Measurements from ENCODE around the gene ZC3H12C. TPM values are rescaled to one million over a fixed set of nuclear protein-coding genes. Genes with fewer than 3 reads are reported as not detected.
A peak's percentile ranks its signal among the peaks of the same experiment; 100 is the strongest.

Gene ZC3H12C
- total RNA-seq, 1 donor from 2014 or later, result 16.8 TPM

DNA sequence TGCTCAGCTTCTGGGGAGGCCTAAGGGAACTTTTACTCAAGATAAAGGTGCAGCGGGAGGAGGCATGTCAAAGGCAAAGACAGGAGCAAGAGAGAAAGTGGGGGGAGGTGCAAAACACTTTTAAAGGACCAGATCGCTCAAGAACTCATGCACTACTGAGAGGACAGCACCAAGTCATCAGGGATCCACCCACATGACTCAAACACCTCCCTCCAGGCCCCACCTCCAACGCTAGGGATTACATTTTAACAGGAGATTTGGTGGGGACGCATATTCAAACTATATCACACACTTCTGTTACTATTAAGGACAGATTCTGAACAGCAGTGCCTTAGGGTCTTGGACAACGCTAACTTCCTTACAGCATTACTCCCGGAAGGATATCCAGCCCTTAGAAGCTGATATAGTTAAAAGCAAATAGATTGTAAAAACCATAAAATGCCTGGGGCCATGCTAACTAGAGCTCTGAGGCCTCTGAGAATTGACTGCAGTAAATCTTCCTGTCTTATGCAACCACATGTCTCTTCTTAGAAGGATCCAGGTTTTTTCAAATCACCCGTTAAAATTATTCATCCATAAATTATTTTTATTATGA is 16.7 kb upstream of the ZC3H12C start:
- no peak for DNase-seq (ENCODE audit: low read depth)

DNA sequence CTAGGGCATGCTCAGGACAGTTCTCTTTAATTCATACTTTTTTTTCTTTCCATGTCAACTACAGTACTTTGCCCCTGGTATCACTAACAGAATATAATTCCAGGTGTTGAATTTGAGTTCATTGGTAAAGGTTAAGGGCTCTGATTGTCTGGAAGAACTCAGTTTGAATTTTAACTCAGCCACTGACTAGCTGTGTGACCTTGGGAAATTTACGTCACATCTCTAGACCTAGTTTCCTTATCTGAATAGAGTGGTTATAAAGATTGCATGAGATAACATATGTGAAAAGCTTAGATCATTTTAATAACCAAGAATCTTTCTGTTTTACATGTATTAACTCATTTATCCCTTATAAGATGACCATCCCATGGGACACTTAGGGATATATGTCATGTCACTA is 15.8 kb upstream of the ZC3H12C start:
- no peak for DNase-seq (ENCODE audit: low read depth)

DNA sequence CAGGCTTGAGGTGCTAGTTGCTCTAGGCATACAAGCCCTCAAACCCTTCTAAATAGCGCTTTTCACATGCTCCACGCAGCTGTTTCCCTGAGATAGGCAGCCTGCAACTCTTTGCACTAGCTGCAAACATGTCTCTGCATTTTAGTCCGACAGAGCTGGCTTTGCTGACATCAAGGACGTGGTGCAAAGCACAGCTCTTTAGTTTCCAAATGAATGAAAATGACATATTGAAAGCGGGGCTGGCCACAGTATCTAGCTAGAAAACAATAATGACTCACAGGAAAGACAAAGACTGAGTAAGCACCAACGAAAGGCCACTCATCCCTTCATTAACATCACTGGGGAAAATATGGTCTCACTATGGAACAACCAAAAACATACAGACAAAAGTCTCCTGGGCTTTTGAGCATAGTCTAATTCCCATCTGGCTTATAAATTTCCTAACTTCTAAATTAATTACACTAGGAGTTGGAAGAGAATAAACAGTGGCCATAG is 15.3 kb upstream of the ZC3H12C start:
- DNase-seq (ENCODE audit: low read depth), result peak; percentile 18

DNA sequence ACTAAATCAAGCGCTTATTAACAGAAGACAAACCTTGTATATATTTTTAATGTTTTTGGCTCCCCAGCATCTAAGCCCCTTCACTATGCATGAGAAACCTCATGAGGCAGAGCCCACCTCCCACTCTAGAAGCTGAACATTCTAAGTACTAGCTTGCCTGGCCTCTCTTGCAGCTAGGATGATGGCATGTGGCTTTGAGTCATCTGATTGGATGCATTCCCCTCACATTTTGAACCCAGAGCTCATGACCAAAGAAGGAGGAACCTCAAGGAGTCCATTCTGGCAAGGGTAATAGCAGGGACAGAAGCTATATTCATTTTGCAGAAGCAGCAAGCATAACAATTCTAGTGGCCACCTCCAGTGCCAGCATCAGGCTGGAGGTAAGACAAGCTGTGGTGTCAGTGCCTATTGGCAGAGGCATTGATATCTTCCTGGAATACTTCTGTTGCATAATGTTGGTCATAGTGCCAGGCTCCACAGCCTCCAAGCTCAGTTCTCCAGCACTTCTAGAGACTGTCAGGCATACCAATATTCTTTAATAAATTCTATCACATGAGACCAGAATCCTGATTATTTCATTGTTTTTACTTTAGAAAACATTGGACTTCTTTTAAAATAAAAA is 14.2 kb upstream of the ZC3H12C start:
- no peak for DNase-seq (ENCODE audit: low read depth)

DNA sequence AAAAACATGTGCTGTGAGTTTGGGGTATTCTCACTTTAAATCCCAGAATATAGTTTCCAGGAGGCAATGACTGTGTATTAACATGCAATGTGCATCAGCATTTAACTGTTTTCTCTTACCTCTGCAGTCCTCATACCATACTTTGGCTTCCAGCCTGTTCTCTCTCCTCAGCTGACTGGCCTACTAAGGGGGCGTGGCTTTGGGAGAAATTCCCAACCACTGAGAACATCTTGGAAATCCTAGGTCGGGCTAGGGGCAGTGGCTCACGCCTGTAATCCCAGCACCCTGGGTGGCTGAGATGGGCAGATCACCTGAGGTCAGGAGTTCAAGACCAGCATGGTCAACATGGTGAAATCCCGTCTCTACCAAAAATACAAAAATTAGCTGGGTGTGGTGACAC is 13.5 kb upstream of the ZC3H12C start:
- DNase-seq (ENCODE audit: low read depth), result no peak

DNA sequence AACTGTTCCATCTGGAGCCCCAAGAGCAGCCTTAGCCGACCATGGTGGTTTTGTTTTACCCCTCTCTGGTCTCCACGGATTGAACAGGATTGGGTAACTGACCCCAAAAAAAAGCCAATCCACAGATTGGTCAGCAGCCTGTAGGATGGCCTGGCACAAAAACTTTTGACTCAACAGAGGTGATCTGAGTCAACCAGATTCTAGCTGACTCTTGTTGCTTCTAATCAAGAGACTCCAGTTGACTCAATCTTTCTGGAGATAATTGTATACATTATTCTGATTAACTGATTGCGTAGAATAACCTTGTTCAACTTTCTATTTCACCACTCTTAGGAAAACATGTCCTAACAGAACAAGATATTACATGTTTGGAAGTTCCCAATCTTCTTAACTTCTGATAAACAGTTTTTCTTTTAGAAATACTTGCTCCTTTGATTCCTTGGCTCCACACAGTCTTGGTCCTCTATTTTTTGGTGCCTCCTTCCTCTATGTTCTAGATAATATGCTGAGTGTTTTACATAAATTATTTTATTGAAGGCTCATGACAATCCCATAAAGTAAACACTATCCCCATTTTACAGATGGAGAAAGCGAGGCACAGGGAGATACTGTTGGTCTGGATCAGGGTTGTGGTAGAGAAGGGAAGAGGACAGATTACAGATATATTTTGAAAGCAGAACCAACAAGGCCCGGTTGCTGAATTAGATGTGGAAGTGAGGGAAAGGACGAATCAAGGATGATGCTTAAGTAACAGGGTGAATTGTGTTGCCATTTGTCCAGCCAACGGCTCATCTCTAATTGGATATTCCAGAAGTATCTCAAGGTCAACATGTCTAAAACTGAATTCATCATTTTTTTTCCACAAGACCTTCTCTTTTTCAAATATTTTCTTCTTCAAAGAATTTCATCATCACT is 11.5 kb upstream of the ZC3H12C start:
- DNase-seq (ENCODE audit: low read depth), result no peak

DNA sequence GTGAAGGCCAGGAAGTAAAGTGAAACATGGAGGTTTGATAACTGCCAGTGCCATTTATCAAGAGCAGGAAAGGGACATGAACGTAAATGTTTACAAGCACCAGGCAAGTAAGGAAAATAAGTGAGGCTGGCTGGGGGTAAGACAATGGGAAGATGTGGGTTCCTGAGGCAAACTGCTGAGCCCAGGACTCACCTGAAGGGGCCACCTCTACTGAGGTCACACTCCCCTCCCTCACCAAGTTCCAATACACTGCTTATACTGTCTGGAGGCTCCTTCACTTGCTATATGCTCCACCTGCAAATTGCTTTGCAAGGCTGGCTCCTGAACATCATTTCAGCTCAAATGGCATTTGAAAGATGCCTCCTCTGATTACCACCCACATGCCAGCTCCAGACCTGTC is 10.3 kb upstream of the ZC3H12C start:
- no peak for DNase-seq (ENCODE audit: low read depth)

DNA sequence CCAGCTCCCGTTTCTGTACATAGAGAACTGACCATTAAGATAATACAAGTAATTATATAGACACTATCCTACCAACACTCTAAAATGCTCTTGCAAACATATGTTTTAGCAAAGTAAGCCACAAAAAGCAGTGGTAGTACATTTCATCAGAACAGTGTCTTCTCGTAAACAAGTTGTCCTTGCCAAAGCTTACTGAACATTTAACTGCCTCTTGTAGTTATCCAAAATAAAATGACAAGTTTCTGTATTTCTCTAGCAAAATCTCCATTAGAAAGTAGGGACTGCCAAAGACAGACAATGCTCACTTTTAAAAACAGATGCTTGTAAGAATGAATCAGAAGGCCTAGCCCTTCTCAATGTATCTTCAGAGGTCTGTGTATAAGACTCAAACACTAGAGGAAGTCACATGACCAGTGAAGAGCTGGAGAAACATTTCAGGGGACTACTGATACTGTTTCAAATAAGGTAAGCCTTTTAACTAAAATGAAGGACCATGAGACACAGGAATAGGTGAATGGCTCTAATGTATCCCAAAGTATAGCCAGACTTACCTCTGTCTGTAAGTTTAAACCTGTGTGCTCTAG is 7.8 kb upstream of the ZC3H12C start:
- no peak for DNase-seq (ENCODE audit: low read depth)

DNA sequence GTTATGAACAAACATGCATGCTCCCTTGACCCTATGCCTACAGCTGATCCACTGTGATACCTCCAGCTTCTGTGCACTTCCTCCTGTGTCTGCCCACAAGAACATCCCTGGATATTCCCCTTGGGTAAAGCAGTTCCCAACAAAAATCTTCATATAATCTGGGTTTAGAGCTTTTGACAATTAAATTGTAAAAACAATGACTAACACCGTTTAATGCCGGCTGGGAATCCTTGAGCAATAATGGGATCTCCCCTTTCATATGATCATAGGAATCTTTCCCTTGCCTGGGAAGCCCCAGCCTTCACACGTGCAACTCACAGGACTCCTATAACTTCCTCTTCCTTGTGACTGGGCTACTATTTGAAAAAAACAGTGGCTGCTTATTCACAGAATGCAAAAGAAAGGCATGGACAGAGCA is 6.3 kb upstream of the ZC3H12C start:
- DNase-seq (ENCODE audit: low read depth), result peak; percentile 36

DNA sequence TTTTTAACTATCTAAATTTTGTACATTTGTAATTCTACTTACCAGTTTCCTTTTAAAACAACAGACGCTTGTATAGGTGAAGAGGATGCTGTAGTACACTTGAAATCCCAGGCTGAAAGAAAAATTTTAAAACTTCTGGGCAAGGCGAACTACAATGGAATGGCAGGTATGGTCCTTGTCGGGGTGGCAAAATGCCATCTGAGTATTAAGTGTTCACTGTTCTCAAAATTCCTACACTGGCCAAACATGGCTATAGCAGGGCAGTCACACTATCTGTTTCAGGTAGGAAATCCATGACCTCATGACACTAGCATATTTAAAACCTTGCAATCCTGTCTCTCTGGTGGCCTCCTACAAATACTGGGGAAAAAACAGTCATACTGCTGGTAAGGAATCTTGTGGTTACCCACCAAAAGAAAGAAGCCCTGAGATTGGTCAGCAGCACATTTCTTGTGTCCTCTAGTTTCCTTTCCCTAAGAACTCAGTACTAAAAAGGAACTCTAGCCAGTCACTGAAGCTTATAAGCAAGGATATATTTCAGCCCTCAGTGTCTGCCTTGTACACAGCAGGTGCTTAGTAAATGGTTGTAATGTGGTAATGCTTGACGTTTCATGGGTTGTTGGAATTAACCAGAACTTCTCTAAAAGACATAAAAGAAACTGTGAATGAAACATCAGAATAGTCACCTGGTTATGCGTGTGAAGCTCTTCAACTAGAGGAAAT is 5.2 kb upstream of the ZC3H12C start:
- DNase-seq (ENCODE audit: low read depth), result peak; percentile 69

DNA sequence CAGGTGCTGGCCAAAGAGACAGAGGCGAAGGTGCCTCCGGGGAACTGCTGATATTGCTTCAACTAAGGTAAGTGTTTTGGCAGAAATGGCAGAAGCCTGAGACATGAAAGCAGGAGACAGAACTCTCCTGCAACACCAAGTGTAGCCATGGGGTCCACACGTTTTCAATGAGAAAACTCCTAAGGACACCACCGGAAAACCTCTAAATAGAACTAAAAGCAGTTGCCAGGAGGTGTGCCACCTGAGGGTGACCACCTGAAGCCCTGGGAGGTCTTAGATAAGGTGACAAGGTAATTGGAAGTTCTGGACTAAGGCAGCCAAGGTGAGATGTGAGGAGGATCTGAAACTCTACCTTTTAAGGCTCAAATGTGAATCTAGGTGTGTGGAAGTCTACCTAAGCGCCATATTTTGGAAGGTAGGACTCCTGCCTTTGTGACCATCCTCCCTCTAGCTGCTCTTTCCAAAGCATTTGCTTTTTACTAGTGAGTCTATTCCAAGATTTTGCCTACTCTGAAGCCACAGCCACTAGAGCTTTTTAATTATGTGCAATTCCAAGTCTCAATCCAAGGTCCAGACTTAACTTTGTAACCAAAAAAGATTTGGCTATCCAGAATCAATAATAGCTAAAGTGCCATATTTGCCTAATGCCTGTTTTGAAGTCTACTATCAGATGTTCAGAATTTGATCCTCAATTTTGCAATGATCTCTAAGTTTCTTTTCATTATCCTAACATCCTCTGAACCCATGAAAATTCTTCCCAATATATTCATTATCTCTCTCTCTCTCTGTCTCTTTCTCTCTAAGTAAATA is 4.5 kb upstream of the ZC3H12C start:
- no peak for DNase-seq (ENCODE audit: low read depth)

DNA sequence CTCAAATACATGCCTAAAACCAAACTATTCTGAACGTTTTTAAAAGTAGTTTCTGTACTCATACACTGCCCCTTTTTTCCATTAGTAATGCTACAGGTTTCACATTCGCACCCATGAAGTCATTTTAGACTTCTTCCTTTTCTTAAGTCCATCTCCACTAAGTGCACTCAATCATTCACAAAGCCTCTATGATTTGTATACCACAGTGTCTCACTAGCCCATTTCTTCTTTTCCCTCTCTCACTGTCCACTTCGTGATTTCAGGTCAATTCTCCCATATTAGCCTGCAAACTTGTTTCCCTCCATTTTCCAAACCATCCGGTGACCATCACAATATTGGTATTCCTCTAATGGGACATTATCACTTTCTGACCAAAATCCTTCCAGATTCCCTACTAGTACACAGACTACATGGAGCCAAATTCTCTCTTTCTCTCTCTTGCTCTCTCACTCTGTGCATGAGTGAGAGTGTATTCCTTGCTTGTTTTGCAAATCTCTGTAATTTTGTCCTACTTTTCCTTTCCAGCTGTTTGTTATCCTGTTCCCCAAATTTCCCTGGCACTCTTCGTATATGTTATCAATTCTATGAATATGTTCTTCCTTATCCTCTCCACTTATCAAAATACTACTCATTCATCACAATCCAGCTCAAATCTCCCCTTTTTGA is 3.4 kb upstream of the ZC3H12C start:
- no peak for DNase-seq (ENCODE audit: low read depth)

DNA sequence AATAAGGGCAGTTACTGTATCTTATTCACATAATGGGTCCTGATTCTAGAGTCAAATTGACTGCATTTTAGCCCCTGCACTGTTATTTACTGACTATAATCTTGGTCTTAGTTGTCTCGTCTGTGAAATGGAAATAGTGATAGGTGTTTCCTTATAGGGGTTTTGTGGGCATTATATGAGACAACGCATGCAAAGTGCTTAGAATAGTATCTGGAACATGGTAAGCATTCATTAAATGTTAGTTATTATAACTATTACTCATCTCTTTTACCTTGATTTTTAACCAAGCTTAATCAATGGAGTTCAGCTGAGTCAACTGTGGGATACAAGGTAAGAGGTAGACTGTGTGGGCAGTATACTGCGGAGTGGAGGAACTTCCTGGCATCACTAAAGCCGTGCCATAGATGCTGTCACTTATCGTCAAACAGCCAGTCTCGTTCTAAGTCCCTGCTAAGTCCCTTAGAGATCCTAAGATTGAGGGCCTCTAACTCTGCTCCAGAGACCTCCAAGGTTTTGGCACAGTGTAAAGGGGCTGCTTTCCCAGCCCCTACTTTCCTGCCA is 2.6 kb upstream of the ZC3H12C start:
- DNase-seq (ENCODE audit: low read depth), result no peak

DNA sequence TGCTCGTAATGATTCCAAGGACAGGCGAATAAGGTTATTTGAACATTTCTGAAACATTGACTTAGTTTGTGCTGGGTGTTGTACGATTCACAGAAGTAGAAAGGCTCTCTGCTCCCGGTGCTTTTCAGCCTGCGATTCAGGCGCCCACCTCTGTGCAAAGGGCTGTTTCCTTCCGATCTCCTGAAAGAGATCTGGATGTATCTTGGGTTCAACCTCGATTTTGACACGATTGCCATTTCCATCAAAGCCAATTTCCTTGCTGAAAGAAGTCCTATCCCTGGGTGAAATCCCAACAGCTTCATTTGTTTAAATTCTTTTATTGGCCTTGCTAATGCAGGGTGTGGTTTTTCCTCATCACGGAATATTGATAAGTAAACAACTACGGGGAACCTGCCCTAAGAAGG is 1.1 kb upstream of the ZC3H12C start:
- peak; percentile 10 for DNase-seq (ENCODE audit: low read depth)

DNA sequence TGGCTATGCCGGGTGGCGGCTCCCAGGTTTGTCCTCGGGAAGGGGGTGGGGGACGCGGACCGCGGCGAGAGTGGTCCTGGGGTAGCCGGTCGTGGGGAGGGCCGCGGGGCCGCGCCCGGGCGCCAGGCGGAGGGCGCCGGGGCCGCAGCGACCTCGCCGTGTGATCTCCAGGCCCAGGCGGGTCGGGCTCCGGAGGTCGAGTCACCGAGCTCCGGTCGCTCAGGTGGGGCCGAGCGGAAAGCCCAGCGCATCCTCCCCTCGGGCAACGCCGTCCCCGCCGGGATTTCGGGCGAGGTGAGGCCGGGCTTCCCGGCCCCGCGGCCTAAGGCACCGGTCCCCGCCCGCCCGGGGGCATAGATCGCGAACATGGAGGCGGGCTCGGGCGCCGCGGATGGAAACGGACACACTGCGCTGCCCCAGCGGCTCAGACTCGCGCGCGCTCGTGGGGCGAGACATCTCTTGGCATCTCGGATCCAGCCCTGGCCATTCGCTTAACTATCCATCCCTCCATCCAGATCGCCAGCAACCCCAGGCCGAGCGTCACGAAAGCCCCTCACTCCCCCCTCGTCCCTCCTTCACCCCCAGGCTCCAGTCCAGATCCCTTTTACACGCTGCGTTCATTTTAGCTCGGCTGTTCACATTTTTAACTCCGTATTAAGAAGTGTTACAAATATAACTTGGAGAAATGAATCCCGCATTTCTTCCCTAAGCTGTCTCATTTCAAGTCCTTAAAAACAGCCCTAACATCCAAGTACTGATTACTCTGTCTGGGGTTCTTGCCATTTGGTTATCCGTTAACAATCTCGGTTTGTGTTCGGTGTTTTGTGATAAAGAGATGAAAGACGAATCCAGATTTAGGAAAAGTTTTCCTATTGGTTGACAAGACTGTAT is 460 bp downstream of the ZC3H12C start:
- peak; percentile 76 for DNase-seq (ENCODE audit: low read depth)

DNA sequence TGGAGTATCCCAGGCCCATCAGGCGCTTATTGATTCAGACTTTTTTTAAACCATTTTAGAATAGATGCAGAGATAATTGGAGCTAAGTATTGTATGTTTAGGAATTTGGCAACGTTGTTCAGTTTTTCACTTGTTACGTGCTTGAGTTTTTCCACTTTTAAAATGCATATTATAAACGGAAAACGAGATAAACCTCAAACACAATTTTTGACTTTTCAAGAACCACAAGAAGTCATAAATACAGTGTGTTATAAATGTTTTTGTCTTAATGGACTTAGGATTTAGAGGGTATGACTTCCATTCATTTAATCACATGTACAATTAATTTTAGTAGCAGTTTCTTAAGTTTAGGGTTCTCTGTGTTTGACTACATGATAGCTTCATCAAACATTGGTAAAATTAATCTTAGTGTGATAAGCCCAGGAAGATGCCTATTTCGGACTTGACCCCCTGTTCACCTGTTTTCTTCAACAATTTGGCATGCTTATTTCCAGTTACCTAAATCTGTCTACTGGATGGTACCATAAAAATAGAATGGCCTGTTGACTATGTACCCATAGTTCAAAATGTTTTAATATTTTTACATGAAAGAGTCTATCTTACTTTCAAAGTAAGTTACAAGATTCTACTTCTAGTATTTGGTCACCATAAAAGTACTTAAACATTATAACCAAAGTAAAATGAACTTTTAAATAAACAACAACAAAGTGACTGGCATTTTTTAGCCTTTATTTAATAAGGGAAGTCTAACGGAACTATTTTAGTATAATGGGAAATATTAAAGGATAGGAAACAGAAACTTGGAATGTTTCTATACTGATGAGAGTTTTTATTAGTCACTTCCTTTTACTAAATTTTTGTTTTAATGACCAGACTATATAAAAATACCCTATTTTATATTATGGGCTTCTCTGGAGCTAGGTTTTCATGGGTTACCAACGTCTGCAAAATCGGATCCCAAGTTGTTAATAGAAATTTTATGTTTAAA is 1.4 kb downstream of the ZC3H12C start:
- no peak for DNase-seq (ENCODE audit: low read depth)

DNA sequence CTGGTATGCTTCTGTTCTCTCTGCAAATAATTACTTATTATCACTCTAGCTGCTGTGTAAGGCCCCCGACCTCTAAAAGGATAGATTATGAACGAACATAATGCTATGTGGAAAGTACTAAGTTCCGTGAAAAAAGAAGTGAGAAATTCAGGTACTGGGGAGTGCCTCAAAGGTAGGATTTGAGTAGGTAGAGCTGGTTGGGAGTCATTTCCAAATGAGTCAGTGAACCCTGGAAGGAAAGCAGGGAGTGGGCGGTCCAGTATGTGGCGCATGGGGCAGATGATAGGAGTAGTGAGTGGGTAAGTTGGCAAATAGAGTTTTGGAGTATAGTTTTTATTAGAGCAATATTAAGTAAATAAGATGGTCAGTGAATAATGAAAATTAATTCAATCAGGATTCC is 2.4 kb downstream of the ZC3H12C start:
- DNase-seq (ENCODE audit: low read depth), result no peak
